ENCODE data around the gene KLHL3. TPM values are rescaled to one million over a fixed set of nuclear protein-coding genes. Genes with fewer than 3 reads are reported as not detected.

The KLHL3 gene
- total and polyA plus RNA-seq, 11 donors = 8.3 to 77.6 (median 26.1) TPM

DNA sequence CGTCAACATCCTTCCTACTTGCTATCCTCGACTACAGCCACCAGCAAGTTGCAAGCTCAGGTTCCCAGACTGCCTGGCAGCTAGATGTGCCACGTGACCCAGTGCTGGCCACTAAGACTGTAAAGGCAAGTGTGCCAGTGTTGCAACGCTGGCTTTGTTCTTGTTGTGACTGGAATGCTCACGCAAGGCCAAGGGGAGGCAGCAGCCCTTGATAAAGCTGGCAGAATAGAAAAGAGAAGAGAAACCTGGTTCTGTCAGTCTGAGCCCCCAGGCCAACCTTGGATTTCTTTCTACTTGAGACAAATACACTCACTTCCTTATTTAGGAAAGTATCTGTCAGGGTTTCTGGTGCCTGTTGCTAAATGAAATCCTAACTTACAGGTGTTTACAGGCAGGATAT, 113.0 kb downstream of the KLHL3 start:
- peaks cover 3 to 68% (median 32%) of the 10 kb centered on the region in 12 donors for H3K4me1 ChIP-seq
- intact Hi-C loops (cut with DNase I) = loop anchor here in 2 of 10 donors (10.0 kb wide), 1 partner anchor 512 kb away; the partner anchor contains the start of gene NME5 (in 2 of the 2)
- H3K9me3 ChIP-seq = no peaks in the 10 kb centered on the region
- peaks cover 0 to 36% (median 10%) of the 10 kb centered on the region in 9 donors for H3K36me3 ChIP-seq
- ATAC-seq (peak; percentile 68 to 84 (median 77)), DNase-seq (peak; percentile 78 to 92 (median 83))
- H3K27me3 ChIP-seq = no peaks in the 10 kb centered on the region
- H3K27ac ChIP-seq = peak overlapping the region; percentile 75 to 97 (median 84)
- TF ChIP-seq POLR2A (IDR thresholded peaks at IDR 0.05) = no peak
- TF ChIP-seq, protein P1, sequence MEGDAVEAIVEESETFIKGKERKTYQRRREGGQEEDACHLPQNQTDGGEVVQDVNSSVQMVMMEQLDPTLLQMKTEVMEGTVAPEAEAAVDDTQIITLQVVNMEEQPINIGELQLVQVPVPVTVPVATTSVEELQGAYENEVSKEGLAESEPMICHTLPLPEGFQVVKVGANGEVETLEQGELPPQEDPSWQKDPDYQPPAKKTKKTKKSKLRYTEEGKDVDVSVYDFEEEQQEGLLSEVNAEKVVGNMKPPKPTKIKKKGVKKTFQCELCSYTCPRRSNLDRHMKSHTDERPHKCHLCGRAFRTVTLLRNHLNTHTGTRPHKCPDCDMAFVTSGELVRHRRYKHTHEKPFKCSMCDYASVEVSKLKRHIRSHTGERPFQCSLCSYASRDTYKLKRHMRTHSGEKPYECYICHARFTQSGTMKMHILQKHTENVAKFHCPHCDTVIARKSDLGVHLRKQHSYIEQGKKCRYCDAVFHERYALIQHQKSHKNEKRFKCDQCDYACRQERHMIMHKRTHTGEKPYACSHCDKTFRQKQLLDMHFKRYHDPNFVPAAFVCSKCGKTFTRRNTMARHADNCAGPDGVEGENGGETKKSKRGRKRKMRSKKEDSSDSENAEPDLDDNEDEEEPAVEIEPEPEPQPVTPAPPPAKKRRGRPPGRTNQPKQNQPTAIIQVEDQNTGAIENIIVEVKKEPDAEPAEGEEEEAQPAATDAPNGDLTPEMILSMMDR (IDR thresholded peaks at IDR 0.05) = peak in 2 of 12 donors; percentile 2 to 8
- no peak overlapping the region for H3K4me3 ChIP-seq
- 42 to 60% (median 54%) methylated on average over 5 of the region's 5 CpGs for WGBS, 4 donors

DNA sequence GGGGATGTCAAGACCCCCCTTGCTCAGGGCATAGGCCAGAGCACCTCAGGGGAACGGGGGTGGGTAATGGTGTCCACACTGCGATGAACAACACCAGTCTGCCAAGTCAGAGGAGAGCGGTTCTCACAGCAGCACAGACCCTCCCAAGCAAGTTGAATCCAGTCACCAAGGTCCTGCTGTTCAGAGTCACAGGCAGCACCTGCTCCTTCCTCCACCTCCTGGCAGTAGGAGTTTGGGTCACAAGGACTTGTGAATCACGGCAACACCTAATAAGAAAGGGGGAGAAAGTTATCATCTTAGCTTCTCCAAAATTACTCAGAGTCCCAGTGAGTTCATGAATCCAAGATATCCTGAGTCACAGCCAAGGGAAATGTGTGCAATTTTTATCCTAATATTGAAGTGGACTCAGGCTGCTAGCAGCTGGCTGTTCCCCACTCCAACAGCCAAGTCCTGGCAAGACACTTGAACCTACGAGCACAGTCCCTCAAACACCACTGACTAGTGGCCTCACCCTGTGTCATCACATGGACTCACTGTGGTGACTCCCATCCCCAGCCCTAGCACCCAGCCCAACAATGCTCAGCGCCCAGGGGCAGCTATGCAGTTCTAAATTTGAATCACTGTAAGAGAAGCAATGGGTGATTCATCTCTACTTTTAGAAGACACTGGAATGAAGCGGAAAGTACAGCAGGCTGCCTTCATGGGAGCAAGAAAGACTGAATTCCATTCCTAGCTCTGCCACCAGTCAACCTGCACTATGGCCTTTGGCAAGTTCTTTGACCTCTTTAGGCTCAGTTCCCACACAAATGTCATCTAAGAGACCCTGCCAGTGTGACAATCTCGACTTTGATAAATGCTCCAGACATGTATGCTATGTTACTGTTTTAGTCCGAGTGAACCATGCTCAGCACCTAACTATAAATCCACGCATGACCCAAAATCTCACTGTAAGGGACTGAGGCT, 113.7 kb downstream of the KLHL3 start:
- ATAC-seq = peak; percentile 84 to 92 (median 90)
- Histone ChIP-seq H3K36me3 (peaks cover 0 to 35% (median 10%) of the 10 kb centered on the region in 9 donors), H3K9me3 (no peaks in the 10 kb centered on the region), H3K4me3 (no peak overlapping the region), H3K27me3 (no peaks in the 10 kb centered on the region), H3K4me1 (peaks cover 3 to 66% (median 32%) of the 10 kb centered on the region in 12 donors), H3K27ac (peak overlapping the region; percentile 75 to 97 (median 84))
- WGBS, 4 donors = 56 to 58% (median 57%) methylated on average over 8 to 10 of the region's 10 CpGs
- peak in 4 of 5 donors; percentile 74 to 91 (median 81) for DNase-seq
- intact Hi-C loops (cut with DNase I) = loop anchor here in 2 of 10 donors (10.0 kb wide), 1 partner anchor 513 kb away; the partner anchor contains the start of gene NME5 (in 2 of the 2)
- TF ChIP-seq, protein P1 (IDR thresholded peaks at IDR 0.05) = no peak
- no peak for TF ChIP-seq POLR2A (IDR thresholded peaks at IDR 0.05)

DNA sequence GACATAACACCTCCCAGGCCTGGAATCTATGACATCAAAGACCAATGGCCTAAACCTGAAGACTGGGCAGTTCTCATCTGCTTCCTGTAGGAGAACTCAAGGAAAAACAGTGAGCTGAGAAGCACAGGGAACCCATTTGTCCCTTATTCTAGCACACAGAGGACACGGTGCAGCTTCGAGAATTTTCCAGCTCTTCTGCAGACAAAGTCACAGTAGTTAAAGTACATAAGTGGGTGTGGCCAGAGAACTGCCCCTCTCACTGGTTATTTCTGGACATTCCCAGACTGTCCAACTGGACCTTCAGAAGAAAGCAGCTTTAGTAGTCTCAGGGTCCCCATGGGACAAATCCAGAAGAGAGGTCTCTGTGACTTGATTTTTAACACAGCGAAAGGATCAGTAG, 114.6 kb downstream of the KLHL3 start:
- peaks cover 0 to 35% (median 10%) of the 10 kb centered on the region in 9 donors for H3K36me3 ChIP-seq

More for the DNA sequence above, 114.6 kb downstream of the KLHL3 start:
- peak overlapping the region; percentile 75 to 97 (median 84) for H3K27ac ChIP-seq
- no peaks in the 10 kb centered on the region for H3K9me3 ChIP-seq
- ATAC-seq (peak in 2 of 4 donors; percentile 4 to 8), DNase-seq (no peak)
- intact Hi-C loops (cut with DNase I) = loop anchor here in 2 of 10 donors (10.0 kb wide), 1 partner anchor 513 kb away; the partner anchor contains the start of gene NME5 (in 2 of the 2)
- TF ChIP-seq POLR2A (IDR thresholded peaks at IDR 0.05) = no peak
- TF ChIP-seq, protein P1 (IDR thresholded peaks at IDR 0.05) = no peak
- 50 to 73% (median 61%) methylated on average over 3 of the region's 3 CpGs for WGBS, 4 donors
- peaks cover 3 to 66% (median 32%) of the 10 kb centered on the region in 12 donors for H3K4me1 ChIP-seq
- no peaks in the 10 kb centered on the region for H3K27me3 ChIP-seq
- H3K4me3 ChIP-seq = no peak overlapping the region
